ENCODE measurements around the gene KIF13A.
"Not testable (repeated sequence)": the region's sequence is repeated elsewhere in the genome, so short reads cannot be mapped to it uniquely, and the experiment has no call there.

KIF13A gene

DNA sequence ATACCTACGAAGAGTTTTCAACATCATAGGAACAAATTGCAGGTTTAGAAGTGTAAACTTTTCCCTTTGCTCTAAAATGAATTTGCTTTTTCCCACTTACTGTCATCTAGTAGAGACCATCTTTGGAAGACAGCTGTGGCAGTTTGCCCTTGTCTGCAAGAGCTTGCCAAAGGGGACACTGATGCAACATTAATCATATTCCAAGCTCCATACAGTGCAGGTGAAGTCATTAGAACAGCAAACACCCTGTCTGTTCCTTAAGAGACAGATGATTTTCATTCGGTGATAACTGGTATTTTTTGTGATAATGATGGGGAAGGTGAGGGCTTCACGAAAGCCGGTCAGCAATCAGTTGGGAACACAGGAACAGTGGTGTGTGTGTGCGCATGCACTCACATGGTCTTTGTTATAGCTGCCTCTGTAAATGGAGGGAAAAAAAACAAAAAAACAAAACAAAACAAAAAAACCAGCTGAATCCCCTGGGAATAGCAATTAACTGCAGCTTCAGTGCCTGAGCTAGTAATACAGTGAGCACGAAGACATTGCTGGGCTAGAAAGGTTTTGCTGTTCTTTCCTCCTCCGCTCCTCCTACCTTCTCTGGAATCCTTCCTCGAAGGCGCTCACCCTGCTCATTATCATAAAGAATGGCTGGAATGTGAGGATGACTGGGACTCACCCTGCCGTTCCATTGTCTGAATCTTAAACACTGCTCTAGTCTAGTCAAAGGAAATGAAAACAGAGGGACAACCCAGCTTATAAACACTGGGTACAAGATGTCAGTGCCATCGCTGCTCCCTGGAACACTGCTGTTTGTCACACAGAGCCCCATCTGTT lies 35.2 kb upstream of the KIF13A start:
- Histone ChIP-seq H3K27ac (ENCODE audit: low read length) (no peak overlapping the region), H3K36me3 (replicated peaks; ENCODE audit: insufficient read depth, low read length) (no peaks in the 10 kb centered on the region), H3K4me3 (ENCODE audit: low read length) (no peak overlapping the region), H3K4me2 (ENCODE audit: low read depth, low read length) (no peak overlapping the region), H3K9me3 (replicated peaks; ENCODE audit: insufficient read depth, low read length) (no peaks in the 10 kb centered on the region), H3K9ac (ENCODE audit: low read length) (no peak overlapping the region), H3K9me2 (replicated peaks; ENCODE audit: insufficient read depth, low read length) (no peaks in the 10 kb centered on the region), H3K4me1 (ENCODE audit: low read length) (no peaks in the 10 kb centered on the region), H4K20me1 (ENCODE audit: insufficient read depth, low read length) (no peaks in the 10 kb centered on the region), H2AFZ (ENCODE audit: low read length) (no peak overlapping the region), H3K79me2 (ENCODE audit: low read length) (no peaks in the 10 kb centered on the region), H3F3A (ENCODE audit: insufficient read depth, low read length) (no peaks in the 10 kb centered on the region), H3K27me3 (replicated peaks; ENCODE audit: insufficient read depth, low read length) (no peaks in the 10 kb centered on the region)
- no peak for TF ChIP-seq EZH2 (optimal IDR thresholded peaks at IDR 0.05; ENCODE audit: low read depth, low read length)
- TF ChIP-seq, protein P1, sequence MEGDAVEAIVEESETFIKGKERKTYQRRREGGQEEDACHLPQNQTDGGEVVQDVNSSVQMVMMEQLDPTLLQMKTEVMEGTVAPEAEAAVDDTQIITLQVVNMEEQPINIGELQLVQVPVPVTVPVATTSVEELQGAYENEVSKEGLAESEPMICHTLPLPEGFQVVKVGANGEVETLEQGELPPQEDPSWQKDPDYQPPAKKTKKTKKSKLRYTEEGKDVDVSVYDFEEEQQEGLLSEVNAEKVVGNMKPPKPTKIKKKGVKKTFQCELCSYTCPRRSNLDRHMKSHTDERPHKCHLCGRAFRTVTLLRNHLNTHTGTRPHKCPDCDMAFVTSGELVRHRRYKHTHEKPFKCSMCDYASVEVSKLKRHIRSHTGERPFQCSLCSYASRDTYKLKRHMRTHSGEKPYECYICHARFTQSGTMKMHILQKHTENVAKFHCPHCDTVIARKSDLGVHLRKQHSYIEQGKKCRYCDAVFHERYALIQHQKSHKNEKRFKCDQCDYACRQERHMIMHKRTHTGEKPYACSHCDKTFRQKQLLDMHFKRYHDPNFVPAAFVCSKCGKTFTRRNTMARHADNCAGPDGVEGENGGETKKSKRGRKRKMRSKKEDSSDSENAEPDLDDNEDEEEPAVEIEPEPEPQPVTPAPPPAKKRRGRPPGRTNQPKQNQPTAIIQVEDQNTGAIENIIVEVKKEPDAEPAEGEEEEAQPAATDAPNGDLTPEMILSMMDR (IDR thresholded peaks at IDR 0.05; ENCODE audit: low read length), result no peak
- TF ChIP-seq EZH2phosphoT487 (IDR thresholded peaks at IDR 0.05; ENCODE audit: low read length), result no peak
- DNase-seq, result no peak

DNA sequence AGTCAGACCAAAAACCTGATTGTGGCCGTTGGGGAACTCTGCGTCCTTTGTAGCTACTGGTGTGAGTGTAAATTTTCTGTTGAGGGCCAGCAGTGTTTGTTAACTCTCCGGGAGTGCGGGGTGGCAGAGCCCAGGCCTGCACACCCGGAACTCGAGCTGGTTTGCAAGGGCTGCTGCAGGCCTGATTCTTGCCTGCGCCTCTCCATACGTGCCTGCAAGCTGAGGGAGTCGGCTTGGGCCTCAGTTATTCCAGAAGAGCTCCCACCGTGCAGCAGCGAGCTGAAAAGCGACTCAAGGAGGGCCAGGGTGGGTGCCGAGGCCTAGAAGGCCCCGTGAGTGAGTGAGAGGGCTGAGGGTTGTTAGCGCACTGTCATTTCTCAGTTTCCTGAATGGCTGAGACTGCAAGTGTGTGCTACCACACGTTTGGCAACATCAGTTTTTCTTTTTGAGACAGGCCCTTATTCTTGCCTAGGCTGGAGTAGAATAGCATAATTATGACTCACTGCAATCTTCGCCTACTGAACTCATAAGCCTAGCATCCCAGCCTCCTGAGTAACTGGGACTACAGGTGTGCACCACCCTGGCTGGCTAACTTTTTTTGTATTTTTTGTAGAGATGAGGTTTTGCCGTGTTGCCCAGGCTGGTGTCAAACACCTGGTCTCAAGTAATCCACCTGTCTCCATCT lies 33.9 kb upstream of the KIF13A start:
- Histone ChIP-seq H3F3A (ENCODE audit: insufficient read depth, low read length) (no peaks in the 10 kb centered on the region), H3K36me3 (replicated peaks; ENCODE audit: insufficient read depth, low read length) (no peaks in the 10 kb centered on the region), H3K4me2 (ENCODE audit: low read depth, low read length) (no peak overlapping the region), H3K9ac (ENCODE audit: low read length) (no peak overlapping the region), H4K20me1 (ENCODE audit: insufficient read depth, low read length) (no peaks in the 10 kb centered on the region), H3K4me1 (ENCODE audit: low read length) (no peaks in the 10 kb centered on the region), H3K9me3 (replicated peaks; ENCODE audit: insufficient read depth, low read length) (no peaks in the 10 kb centered on the region), H2AFZ (ENCODE audit: low read length) (no peak overlapping the region), H3K27me3 (replicated peaks; ENCODE audit: insufficient read depth, low read length) (no peaks in the 10 kb centered on the region), H3K9me2 (replicated peaks; ENCODE audit: insufficient read depth, low read length) (no peaks in the 10 kb centered on the region), H3K27ac (ENCODE audit: low read length) (no peak overlapping the region), H3K4me3 (ENCODE audit: low read length) (no peak overlapping the region), H3K79me2 (ENCODE audit: low read length) (no peaks in the 10 kb centered on the region)
- DNase-seq, result no peak
- TF ChIP-seq EZH2 (optimal IDR thresholded peaks at IDR 0.05; ENCODE audit: low read depth, low read length) (no peak), EZH2phosphoT487 (IDR thresholded peaks at IDR 0.05; ENCODE audit: low read length) (no peak)
- TF ChIP-seq, protein P1 (IDR thresholded peaks at IDR 0.05; ENCODE audit: low read length), result no peak

DNA sequence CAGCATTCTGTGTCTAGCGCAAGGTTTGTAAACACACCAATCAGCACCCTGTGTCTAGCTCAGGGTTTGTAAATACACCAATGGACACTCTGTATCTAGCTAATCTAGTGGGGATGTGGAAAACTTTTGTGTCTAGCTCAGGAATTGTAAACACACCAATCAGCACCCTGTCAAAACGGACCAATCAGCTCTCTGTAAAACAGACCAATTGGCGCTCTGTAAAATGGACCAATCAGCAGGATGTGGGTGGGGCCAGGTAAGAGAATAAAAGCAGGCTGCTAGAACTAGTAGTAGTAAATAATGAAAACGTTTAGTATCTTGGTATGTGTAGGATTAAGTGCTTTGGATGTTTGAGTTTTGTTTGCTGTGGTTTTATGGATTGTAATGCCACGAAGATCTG lies 33.1 kb upstream of the KIF13A start:
- H3K4me2 ChIP-seq (ENCODE audit: low read depth, low read length); H3K79me2 ChIP-seq (ENCODE audit: low read length); H3F3A ChIP-seq (ENCODE audit: insufficient read depth, low read length); H3K27ac ChIP-seq (ENCODE audit: low read length); H3K27me3 ChIP-seq (replicated peaks; ENCODE audit: insufficient read depth, low read length); H3K9ac ChIP-seq (ENCODE audit: low read length); H3K36me3 ChIP-seq (replicated peaks; ENCODE audit: insufficient read depth, low read length); H3K9me3 ChIP-seq (replicated peaks; ENCODE audit: insufficient read depth, low read length); H2AFZ ChIP-seq (ENCODE audit: low read length); DNase-seq; H3K4me1 ChIP-seq (ENCODE audit: low read length); H4K20me1 ChIP-seq (ENCODE audit: insufficient read depth, low read length); H3K4me3 ChIP-seq (ENCODE audit: low read length); H3K9me2 ChIP-seq (replicated peaks; ENCODE audit: insufficient read depth, low read length): not testable (repeated sequence)

All from MM.1S (cell line).